Uterus (tissue), 4 donors: ENCODE results near the gene EEF1E1. TPM values are rescaled to one million over a fixed set of nuclear protein-coding genes. Genes with fewer than 3 reads are reported as not detected.
"Not testable (repeated sequence)": the region's sequence is repeated elsewhere in the genome, so short reads cannot be mapped to it uniquely, and the experiment has no call there.

Experiments
- DNase-seq, 2 donors: peaks; one replicate each; pipeline ENCODE4 v3.0.0-alpha.2; 2019 to 2020
- H3K27ac ChIP-seq, 2 donors: fragments of 200-600 bp; sonication (generic); 1 replicate in 1 of 2; 2 replicates in 1 of 2; pipeline ENCODE4 v1.5.1; 2016 to 2018
- H3K27me3 ChIP-seq, 2 donors: fragments of 200-600 bp; sonication (generic); one replicate each; pipeline ENCODE4 v1.5.1; 2018 to 2019; ENCODE audit warnings: control low read depth in 1 of 2
- H3K36me3 ChIP-seq, 2 donors: fragments of 200-600 bp; sonication (generic); one replicate each; pipeline ENCODE4 v1.5.1; 2019; ENCODE audit warnings: control low read depth in 1 of 2
- H3K4me1 ChIP-seq, 2 donors: fragments of 200-600 bp; sonication (generic); one replicate each; pipeline ENCODE4 v1.5.1; 2018 to 2019; ENCODE audit warnings: control low read depth in 1 of 2
- H3K4me3 ChIP-seq, 2 donors: fragments of 200-600 bp; sonication (generic); 1 replicate in 1 of 2; 2 replicates in 1 of 2; pipeline ENCODE4 v1.5.1; 2018 to 2019; ENCODE audit warnings: mild to moderate bottlenecking in 1 of 2
- H3K9me3 ChIP-seq, 2 donors: fragments of 200-600 bp; sonication (generic); one replicate each; pipeline ENCODE4 v1.5.1; 2019; ENCODE audit warnings: control low read depth in 1 of 2
- POLR2A ChIP-seq, 2 donors: fragments of 450-650 bp; IDR thresholded peaks; one replicate each; pipeline ENCODE4 v1.6.1; 2016; ENCODE audit warnings: antibody characterized with exemption in 2 of 2, mild to moderate bottlenecking in 1 of 2, moderate library complexity in 1 of 2
- intact Hi-C: fragments of 100-400 bp; cut with DNase I; formaldehyde crosslinking; loops from one replicate; pipeline ENCODE4 v1.15.1; 2023; ENCODE audit warnings: low total_unique reads
- total RNA-seq, 4 donors: library from RNA; depleted of rRNA in 3 of 4; stranded (reverse); fragments of >200 nt in 3 of 4; gene quantifications; one replicate each; pipeline versions ENCODE4 v1.1.0 to v1.2.4, GENCODE V29; 2014 to 2023
- TF ChIP-seq, protein P1 (sequence below), 4 experiments: fragments of 200-600 bp in 2 of 4; fragments of 450-650 bp in 2 of 4; sonication (generic) in 2 of 4; IDR thresholded peaks; one replicate each; pipeline ENCODE4 v1.5.1; 2016 to 2019; ENCODE audit warnings: antibody characterized with exemption in 4 of 4, mild to moderate bottlenecking in 2 of 4, moderate library complexity in 1 of 4
- donor health status: DM: yes; HTN: yes; CAD: no.

The EEF1E1 gene
- total RNA-seq, 4 donors from 2014 or later: 12.6 to 33.2 (median 26.9) TPM

DNA sequence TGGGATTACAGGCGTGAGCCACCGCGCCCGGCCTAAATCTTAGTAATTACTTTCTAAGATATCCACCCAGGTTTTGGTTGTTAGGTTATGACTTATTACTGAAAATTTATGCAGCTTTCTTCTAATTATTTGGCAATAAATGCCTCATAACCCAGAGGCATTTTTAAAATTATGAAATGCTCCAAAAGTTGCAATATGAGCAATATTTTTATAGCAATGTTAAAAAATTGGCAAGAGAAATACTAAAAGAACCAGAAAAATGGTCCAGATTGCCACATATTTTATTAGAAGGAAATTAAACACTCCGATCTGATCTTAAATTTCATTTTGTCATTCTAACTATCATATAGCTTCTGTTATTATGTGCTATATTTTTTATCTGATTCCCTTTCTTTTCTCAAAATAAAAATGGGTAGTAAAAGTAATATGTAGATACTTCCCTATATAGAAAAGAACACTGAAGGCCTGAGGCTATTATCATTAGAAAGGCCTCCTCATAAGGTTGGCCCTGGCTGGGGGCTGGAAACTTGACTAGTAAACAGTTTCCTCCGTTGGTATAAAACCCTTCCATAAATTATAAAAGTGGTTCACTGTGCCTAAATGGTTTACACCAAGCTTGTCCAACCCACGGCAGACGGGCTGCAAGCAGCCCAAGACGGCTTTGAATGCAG lies 60.3 kb downstream of the EEF1E1 start:
- intact Hi-C loops: no loop called here
- H3K9me3 ChIP-seq: no peaks in the 10 kb centered on the region
- H3K4me1 ChIP-seq: no peaks in the 10 kb centered on the region
- DNase-seq: no peak
- no peaks in the 10 kb centered on the region for H3K36me3 ChIP-seq
- no peaks in the 10 kb centered on the region for H3K27me3 ChIP-seq
- no peak overlapping the region for H3K27ac ChIP-seq
- no peak overlapping the region for H3K4me3 ChIP-seq
- TF ChIP-seq, protein P1, sequence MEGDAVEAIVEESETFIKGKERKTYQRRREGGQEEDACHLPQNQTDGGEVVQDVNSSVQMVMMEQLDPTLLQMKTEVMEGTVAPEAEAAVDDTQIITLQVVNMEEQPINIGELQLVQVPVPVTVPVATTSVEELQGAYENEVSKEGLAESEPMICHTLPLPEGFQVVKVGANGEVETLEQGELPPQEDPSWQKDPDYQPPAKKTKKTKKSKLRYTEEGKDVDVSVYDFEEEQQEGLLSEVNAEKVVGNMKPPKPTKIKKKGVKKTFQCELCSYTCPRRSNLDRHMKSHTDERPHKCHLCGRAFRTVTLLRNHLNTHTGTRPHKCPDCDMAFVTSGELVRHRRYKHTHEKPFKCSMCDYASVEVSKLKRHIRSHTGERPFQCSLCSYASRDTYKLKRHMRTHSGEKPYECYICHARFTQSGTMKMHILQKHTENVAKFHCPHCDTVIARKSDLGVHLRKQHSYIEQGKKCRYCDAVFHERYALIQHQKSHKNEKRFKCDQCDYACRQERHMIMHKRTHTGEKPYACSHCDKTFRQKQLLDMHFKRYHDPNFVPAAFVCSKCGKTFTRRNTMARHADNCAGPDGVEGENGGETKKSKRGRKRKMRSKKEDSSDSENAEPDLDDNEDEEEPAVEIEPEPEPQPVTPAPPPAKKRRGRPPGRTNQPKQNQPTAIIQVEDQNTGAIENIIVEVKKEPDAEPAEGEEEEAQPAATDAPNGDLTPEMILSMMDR (IDR thresholded peaks at IDR 0.05): no peak
- no peak for TF ChIP-seq POLR2A (IDR thresholded peaks at IDR 0.05)

DNA sequence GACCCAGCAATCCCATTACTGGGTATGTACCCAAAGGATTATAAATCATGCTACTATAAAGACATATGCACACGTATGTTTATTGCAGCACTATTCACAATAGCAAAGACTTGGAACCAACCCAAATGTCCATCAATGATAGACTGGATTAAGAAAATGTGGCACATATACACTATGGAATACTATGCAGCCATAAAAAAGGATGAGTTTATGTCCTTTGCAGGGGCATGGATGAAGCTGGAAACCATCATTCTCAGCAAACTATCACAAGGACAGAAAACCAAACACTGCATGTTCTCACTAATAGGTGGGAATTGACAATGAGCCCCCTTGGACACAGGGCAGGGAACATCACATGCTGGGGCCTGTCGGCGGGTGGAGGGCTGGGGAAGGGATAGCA lies 68.2 kb downstream of the EEF1E1 start:
- H3K9me3 ChIP-seq, H3K27me3 ChIP-seq, H3K36me3 ChIP-seq, DNase-seq, H3K27ac ChIP-seq, H3K4me1 ChIP-seq, intact Hi-C loops, H3K4me3 ChIP-seq: not testable (repeated sequence)

DNA sequence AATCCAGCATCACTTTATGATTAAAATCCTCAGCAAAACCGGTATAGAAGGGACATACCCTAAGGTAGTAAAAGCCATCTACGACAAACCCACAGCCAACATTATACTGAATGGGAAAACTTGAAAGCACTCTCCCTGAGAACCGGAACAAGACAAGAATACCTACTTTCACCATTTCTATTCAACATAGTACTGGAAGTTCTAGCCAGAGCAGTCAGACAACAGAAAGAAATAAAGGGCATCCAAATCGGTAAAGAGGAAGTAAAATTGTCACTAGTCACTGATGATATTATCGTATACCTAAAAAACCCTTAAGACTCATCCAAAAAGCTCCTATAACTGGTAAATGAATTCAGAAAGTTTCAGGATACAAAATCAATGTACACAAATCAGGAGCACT lies 71.4 kb downstream of the EEF1E1 start:
- intact Hi-C loops: no loop called here
- H3K4me1 ChIP-seq: no peaks in the 10 kb centered on the region
- DNase-seq: no peak
- H3K27ac ChIP-seq: no peak overlapping the region
- H3K9me3 ChIP-seq: no peaks in the 10 kb centered on the region
- TF ChIP-seq POLR2A (IDR thresholded peaks at IDR 0.05): no peak
- TF ChIP-seq, protein P1 (IDR thresholded peaks at IDR 0.05): no peak
- H3K36me3 ChIP-seq: no peaks in the 10 kb centered on the region
- no peaks in the 10 kb centered on the region for H3K27me3 ChIP-seq
- no peak overlapping the region for H3K4me3 ChIP-seq

Other genes with a start within 250 kb of the EEF1E1 start
- gene TXNDC5, start 191.8 kb downstream of the EEF1E1 start, total RNA-seq: 100 to 1,000 TPM in 3 of 4 donors, 10 to 100 TPM in 1; 70.8 to 279 (median 104) TPM
- gene BLOC1S5, start 38.2 kb downstream of the EEF1E1 start, total RNA-seq: 100 to 1,000 TPM in 1 of 4 donors, 10 to 100 TPM in 3; 15.5 to 242 (median 38.8) TPM